ENCODE data around the gene TMEM63C.

The TMEM63C gene

GRCh38 chr14:77249286-77249685, 67.7 kb downstream of the TMEM63C start:
- TF ChIP-seq CTCF (IDR thresholded peaks at IDR 0.05; ENCODE audit: insufficient read depth, low read depth, low read length, missing control alignments): no peak
- no peak for DNase-seq (ENCODE audit: low read depth)
- H3K4me3 ChIP-seq (ENCODE audit: low read depth, low read length): no peak overlapping the region

- no peak overlapping the region for H3K4me3 ChIP-seq (ENCODE audit: low read depth, low read length)
- DNase-seq (ENCODE audit: low read depth): no peak
- TF ChIP-seq CTCF (IDR thresholded peaks at IDR 0.05; ENCODE audit: insufficient read depth, low read depth, low read length, missing control alignments): no peak
Measured at GRCh38 chr14:77250927-77251326, 69.3 kb downstream of the TMEM63C start.

- H3K4me3 ChIP-seq (ENCODE audit: low read depth, low read length): no peak overlapping the region
- no peak for DNase-seq (ENCODE audit: low read depth)
- no peak for TF ChIP-seq CTCF (IDR thresholded peaks at IDR 0.05; ENCODE audit: insufficient read depth, low read depth, low read length, missing control alignments)
Measured at GRCh38 chr14:77251870-77252269, 70.3 kb downstream of the TMEM63C start.

DNA sequence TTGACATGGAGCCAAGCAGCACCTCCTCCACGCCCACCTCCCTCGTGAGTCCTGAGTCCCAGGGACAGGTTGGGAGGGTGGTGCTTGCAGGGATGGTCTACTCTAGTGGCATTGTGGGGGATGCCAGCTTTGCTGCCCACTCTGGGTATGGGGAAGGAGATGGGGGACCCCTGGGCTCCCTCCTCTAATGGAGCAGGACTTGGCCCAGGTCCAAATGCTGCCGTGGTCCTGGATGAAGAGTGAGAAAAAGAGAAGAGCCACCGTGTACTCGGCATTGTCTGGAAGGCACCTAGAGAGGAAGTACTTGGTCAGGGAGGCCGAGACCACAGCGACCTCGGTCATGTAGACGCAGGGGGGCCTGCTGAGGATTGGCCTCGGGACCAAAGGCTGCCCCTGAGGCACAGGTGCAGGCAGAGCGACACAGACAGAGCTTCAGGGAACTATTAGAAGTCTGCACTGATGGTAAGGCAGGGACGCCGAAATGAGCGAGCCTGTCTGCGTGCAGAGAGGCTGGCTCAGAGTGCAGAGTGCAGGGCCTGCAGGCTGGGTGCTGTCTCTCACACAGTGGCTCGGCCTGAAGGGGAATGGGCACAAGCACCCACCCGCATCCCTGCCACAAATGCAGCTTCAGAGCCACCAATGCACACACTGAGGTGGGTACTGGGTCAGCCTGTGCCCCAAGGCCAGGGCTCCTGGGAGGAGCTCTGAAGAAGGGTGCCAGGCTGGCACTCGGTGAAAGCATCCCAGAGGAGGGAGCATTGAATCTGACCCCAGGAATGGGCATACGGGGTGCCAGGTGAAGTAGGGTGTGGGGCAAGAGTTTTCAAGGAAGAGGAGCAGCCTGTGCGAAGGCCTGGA, 72.0 kb downstream of the TMEM63C start:
- no peak for DNase-seq (ENCODE audit: low read depth)
- H3K4me3 ChIP-seq (ENCODE audit: low read depth, low read length): no peak overlapping the region

DNA sequence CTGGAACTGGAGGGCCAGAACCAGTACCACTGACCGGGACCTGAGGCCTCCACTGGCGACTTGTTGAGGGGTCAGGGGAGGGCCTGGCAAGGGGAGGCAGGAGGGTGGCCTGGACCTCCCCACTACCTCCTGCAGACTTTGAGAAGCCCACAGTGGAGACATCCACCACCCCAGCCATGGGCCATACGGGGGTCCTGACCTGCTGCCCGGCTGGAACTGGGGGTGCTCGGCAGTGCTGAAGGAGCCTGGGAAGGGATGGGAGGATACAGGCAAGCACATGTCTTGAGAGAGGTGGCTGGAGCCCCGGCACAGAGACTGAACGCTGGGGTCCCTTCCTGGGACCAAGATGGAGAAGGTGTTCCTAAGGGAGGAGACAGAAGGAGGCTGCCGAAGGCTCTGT, 75.1 kb downstream of the TMEM63C start:
- TF ChIP-seq CTCF (IDR thresholded peaks at IDR 0.05; ENCODE audit: insufficient read depth, low read depth, low read length, missing control alignments): no peak
- H3K4me3 ChIP-seq (ENCODE audit: low read depth, low read length): no peak overlapping the region
- DNase-seq (ENCODE audit: low read depth): no peak

More for the DNA sequence above, 72.0 kb downstream of the TMEM63C start:
- no peak for TF ChIP-seq CTCF (IDR thresholded peaks at IDR 0.05; ENCODE audit: insufficient read depth, low read depth, low read length, missing control alignments)

- no peak for DNase-seq (ENCODE audit: low read depth)
- TF ChIP-seq CTCF (IDR thresholded peaks at IDR 0.05; ENCODE audit: insufficient read depth, low read depth, low read length, missing control alignments): no peak
- no peak overlapping the region for H3K4me3 ChIP-seq (ENCODE audit: low read depth, low read length)
Measured at GRCh38 chr14:77257700-77258099, 76.1 kb downstream of the TMEM63C start.

GRCh38 chr14:77258566-77258965, 77.0 kb downstream of the TMEM63C start:
- H3K4me3 ChIP-seq (ENCODE audit: low read depth, low read length): no peak overlapping the region
- DNase-seq (ENCODE audit: low read depth): no peak
- no peak for TF ChIP-seq CTCF (IDR thresholded peaks at IDR 0.05; ENCODE audit: insufficient read depth, low read depth, low read length, missing control alignments)

All from GM12865 (cell line).